KMS-11 (cell line): Measurements from ENCODE around the gene XKRX.

ENCODE experiments used
- H2AFZ ChIP-seq: fragments of 200-600 bp; sonication (generic); 2 replicates; pipeline ENCODE4 v1.6.1; 2016; ENCODE audit warnings: antibody characterized with exemption, mixed run types, low read depth
- H3K27ac ChIP-seq: fragments of 200-600 bp; sonication (generic); 2 replicates; pipeline ENCODE4 v1.6.1; 2016; ENCODE audit warnings: mild to moderate bottlenecking, mixed run types
- H3K27me3 ChIP-seq: fragments of 200-600 bp; sonication (generic); 2 replicates; pipeline ENCODE4 v1.6.1; 2017; ENCODE audit warnings: mild to moderate bottlenecking, low read depth, mixed run types, moderate library complexity; ENCODE audit not compliant: insufficient read depth
- H3K36me3 ChIP-seq: fragments of 200-600 bp; sonication (generic); 2 replicates; pipeline ENCODE4 v1.6.1; 2017; ENCODE audit warnings: mild to moderate bottlenecking, mixed run types; ENCODE audit not compliant: insufficient read depth
- H3K4me1 ChIP-seq: fragments of 200-600 bp; sonication (generic); 2 replicates; pipeline ENCODE4 v1.6.1; 2016; ENCODE audit warnings: mild to moderate bottlenecking, low read depth, mixed run types; ENCODE audit not compliant: poor library complexity, severe bottlenecking
- H3K4me2 ChIP-seq: fragments of 200-600 bp; sonication (generic); 2 replicates; pipeline ENCODE4 v1.7.0; 2016; ENCODE audit warnings: mild to moderate bottlenecking, mixed run types
- H3K4me3 ChIP-seq: fragments of 200-600 bp; sonication (generic); IDR thresholded peaks from 2 replicates; pipeline ENCODE4 v1.6.1; 2017; ENCODE audit warnings: low read depth, low read length, mixed read lengths; ENCODE audit not compliant: insufficient read depth
- H3K79me2 ChIP-seq: fragments of 200-600 bp; sonication (generic); 2 replicates; pipeline ENCODE4 v1.6.1; 2016; ENCODE audit warnings: low read depth, mixed run types; ENCODE audit not compliant: insufficient read depth
- H3K9ac ChIP-seq: fragments of 200-600 bp; sonication (generic); 2 replicates; pipeline ENCODE4 v1.6.1; 2016; ENCODE audit warnings: mild to moderate bottlenecking, mixed run types
- H4K20me1 ChIP-seq: fragments of 200-600 bp; sonication (generic); 2 replicates; pipeline ENCODE4 v1.6.1; 2016; ENCODE audit warnings: mild to moderate bottlenecking, mixed run types; ENCODE audit not compliant: insufficient read depth
- CTCF ChIP-seq: fragments of 200-600 bp; sonication (generic); conservative IDR thresholded peaks from 2 replicates; pipeline ENCODE4 v1.6.1; 2017; ENCODE audit warnings: low read depth, mild to moderate bottlenecking, antibody characterized with exemption, low read length, moderate library complexity, mixed read lengths

Gene XKRX

GRCh38 chrX:100871594-100872560 is 56.8 kb downstream of the XKRX start:
- Histone ChIP-seq H3K4me2 (no peak overlapping the region), H3K27me3 (no peaks in the 10 kb centered on the region), H3K79me2 (no peaks in the 10 kb centered on the region), H2AFZ (no peak overlapping the region), H3K4me1 (peaks cover 15% of the 10 kb centered on the region), H3K27ac (no peak overlapping the region), H3K36me3 (no peaks in the 10 kb centered on the region), H4K20me1 (no peaks in the 10 kb centered on the region), H3K9ac (no peak overlapping the region), H3K4me3 (no peak overlapping the region)
- TF ChIP-seq CTCF = no peak

GRCh38 chrX:100870527-100870926 is 58.2 kb downstream of the XKRX start:
- Histone ChIP-seq H2AFZ (no peak overlapping the region), H3K4me3 (no peak overlapping the region), H3K27ac (no peak overlapping the region), H3K4me2 (no peak overlapping the region), H3K4me1 (peaks cover 15% of the 10 kb centered on the region), H3K36me3 (no peaks in the 10 kb centered on the region), H4K20me1 (no peaks in the 10 kb centered on the region), H3K27me3 (no peaks in the 10 kb centered on the region), H3K79me2 (no peaks in the 10 kb centered on the region), H3K9ac (no peak overlapping the region)
- TF ChIP-seq CTCF = no peak

- no peak overlapping the region for H3K4me2 ChIP-seq
- peaks cover 1% of the 10 kb centered on the region for H3K4me1 ChIP-seq
- no peak overlapping the region for H3K27ac ChIP-seq
- TF ChIP-seq CTCF = no peak
- no peak overlapping the region for H2AFZ ChIP-seq
- H3K36me3 ChIP-seq = no peaks in the 10 kb centered on the region
- H3K9ac ChIP-seq = no peak overlapping the region
- no peaks in the 10 kb centered on the region for H3K79me2 ChIP-seq
- H4K20me1 ChIP-seq = no peaks in the 10 kb centered on the region
- no peak overlapping the region for H3K4me3 ChIP-seq
- no peaks in the 10 kb centered on the region for H3K27me3 ChIP-seq
Measured at GRCh38 chrX:100868273-100868672, 60.4 kb downstream of the XKRX start.

GRCh38 chrX:100864657-100865391 is 63.9 kb downstream of the XKRX start:
- Histone ChIP-seq H3K4me3 (no peak overlapping the region), H3K36me3 (no peaks in the 10 kb centered on the region), H2AFZ (no peak overlapping the region), H4K20me1 (no peaks in the 10 kb centered on the region), H3K4me1 (no peaks in the 10 kb centered on the region), H3K27ac (no peak overlapping the region), H3K79me2 (no peaks in the 10 kb centered on the region), H3K4me2 (no peak overlapping the region), H3K9ac (no peak overlapping the region), H3K27me3 (no peaks in the 10 kb centered on the region)
- TF ChIP-seq CTCF = no peak
